Placental epithelial cell (primary cell): Measurements from ENCODE around the gene TNFAIP1. TPM values are rescaled to one million over a fixed set of nuclear protein-coding genes. Genes with fewer than 3 reads are reported as not detected.

ENCODE experiments used
- total RNA-seq: library from RNA; depleted of rRNA; stranded (reverse); fragments of >200 nt; gene quantifications from 2 replicates; pipeline ENCODE4 v1.2.3, GENCODE V29; 2012

TNFAIP1 gene
- total RNA-seq = 38.5 and 72.3 TPM in 2 replicates

GRCh38 chr17:28335201-28335958, at the start of gene TNFAIP1, which contains the start of gene IFT20:
TNFAIP1 (plus strand) TSS chr17:28335761; CDS start chr17:28339522, 3,761 bp downstream.
IFT20 (minus strand) TSS chr17:28335472; CDS start chr17:28331985, 3,487 bp downstream.

GRCh38 chr17:28318759-28319597, 16.6 kb upstream of the TNFAIP1 start, which contains the start of gene TMEM97:
TMEM97 (plus strand) TSS chr17:28319200; CDS start chr17:28319240, 40 bp downstream.

GRCh38 chr17:28357061-28357900, 21.7 kb downstream of the TNFAIP1 start, which contains the start of gene POLDIP2:
POLDIP2 (minus strand) TSS chr17:28357527; CDS start chr17:28357448, 79 bp downstream.

GRCh38 chr17:28364665-28365363, 29.3 kb downstream of the TNFAIP1 start, which contains the start of gene SEBOX:
SEBOX (minus strand) TSS chr17:28365199; CDS start chr17:28365151, 48 bp downstream.

GRCh38 chr17:28370035-28370743, 34.6 kb downstream of the TNFAIP1 start, which contains the start of gene VTN:
VTN (minus strand) TSS chr17:28370307; CDS start chr17:28370203, 104 bp downstream.

GRCh38 chr17:28371245-28372202, 36.0 kb downstream of the TNFAIP1 start, which contains the start of gene SARM1:
SARM1 (plus strand) TSS chr17:28371694; CDS start chr17:28372033, 339 bp downstream.

Other genes starting within 250 kb of the TNFAIP1 start
- gene TMEM97, start 16.6 kb upstream of the TNFAIP1 start, total RNA-seq = 11.8 and 11.9 TPM in 2 replicates
- gene IFT20, start 289 bp upstream of the TNFAIP1 start, total RNA-seq = 53.5 and 58.5 TPM in 2 replicates
- gene POLDIP2, start 21.8 kb downstream of the TNFAIP1 start, total RNA-seq = 47.9 and 92.5 TPM in 2 replicates
- not detected in 2 replicates for gene SEBOX, start 29.4 kb downstream of the TNFAIP1 start, total RNA-seq
- under 0.01 and 0.54 TPM in 2 replicates for gene VTN, start 34.5 kb downstream of the TNFAIP1 start, total RNA-seq
- 1.8 and 4.7 TPM in 2 replicates for gene SARM1, start 35.9 kb downstream of the TNFAIP1 start, total RNA-seq
- gene SLC46A1, start 70.5 kb downstream of the TNFAIP1 start, total RNA-seq = 6.3 and 7.4 TPM in 2 replicates
- gene SLC13A2, start 137.9 kb downstream of the TNFAIP1 start, total RNA-seq = not detected in 2 replicates
- not detected in 2 replicates for gene FOXN1, start 170.6 kb downstream of the TNFAIP1 start, total RNA-seq
- gene UNC119, start 216.9 kb downstream of the TNFAIP1 start, total RNA-seq = 19.2 and 23.3 TPM in 2 replicates
- gene PIGS, start 235.8 kb downstream of the TNFAIP1 start, total RNA-seq = 73.8 and 95.4 TPM in 2 replicates
- 19.6 and 25.2 TPM in 2 replicates for gene ALDOC, start 241.1 kb downstream of the TNFAIP1 start, total RNA-seq